Stimulated activated CD8-positive, alpha-beta memory T cell treated with anti-CD3 and anti-CD28 coated beads, Interleukin-12 subunit alpha, Interleukin-12 subunit beta, amount 100 ng/mL, for 1 hour (primary cell): ENCODE results near the gene PLIN5.

Experiments used
- DNase-seq: peaks from one replicate; pipeline ENCODE4 v3.0.0-alpha.2; 2020; ENCODE audit warnings: low read depth

Gene PLIN5

DNA sequence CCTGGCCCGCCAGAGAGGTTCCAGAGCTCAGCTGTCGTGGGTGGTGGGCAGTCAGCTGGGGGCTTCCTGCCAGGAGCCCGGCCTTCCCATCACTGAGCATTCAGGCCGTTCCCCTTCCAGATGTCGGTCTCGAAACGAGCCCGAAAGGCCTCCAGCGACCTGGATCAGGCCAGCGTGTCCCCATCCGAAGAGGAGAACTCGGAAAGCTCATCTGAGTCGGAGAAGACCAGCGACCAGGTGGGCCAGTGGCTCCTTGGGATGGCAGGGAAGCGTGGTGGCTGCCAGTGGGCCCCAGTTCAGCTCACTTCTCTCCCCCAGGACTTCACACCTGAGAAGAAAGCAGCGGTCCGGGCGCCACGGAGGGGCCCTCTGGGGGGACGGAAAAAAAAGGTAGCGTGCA is 43.6 kb downstream of the PLIN5 start:
- DNase-seq, result no peak

DNA sequence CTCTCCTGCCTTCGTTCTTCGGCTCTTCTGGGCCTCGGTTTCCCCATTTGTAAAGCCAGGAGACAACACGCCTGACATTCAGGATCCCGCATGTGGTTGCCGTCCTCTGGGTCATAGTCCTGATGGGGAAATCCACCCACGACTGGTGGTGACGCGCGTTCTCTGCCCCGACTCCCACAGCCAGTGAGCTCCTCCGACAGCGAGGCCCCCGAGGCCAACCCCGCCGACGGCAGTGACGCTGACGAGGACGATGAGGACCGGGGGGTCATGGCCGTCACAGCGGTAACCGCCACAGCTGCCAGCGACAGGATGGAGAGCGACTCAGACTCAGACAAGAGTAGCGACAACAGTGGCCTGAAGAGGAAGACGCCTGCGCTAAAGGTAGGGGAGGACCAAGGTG is 46.5 kb downstream of the PLIN5 start:
- DNase-seq, result no peak

DNA sequence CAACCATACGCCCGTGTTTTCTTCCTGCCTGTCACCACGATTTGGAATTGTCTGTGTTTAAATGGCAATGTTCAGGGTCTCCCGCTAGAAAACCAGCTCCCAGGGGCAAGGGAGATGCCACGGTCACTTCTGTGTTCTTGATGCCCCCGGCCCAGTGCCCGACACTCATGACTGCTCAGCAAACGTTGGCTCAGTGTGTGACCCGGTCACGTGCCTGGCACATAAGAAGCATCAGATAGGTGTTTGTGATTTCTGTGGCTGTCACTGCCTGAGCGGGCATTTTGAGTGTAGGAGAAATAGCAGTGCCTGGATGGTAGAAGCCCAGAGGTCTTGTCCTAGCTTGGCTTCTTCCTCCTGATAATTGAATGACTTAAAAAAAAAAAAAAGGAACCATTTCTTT is 47.5 kb downstream of the PLIN5 start:
- no peak for DNase-seq

DNA sequence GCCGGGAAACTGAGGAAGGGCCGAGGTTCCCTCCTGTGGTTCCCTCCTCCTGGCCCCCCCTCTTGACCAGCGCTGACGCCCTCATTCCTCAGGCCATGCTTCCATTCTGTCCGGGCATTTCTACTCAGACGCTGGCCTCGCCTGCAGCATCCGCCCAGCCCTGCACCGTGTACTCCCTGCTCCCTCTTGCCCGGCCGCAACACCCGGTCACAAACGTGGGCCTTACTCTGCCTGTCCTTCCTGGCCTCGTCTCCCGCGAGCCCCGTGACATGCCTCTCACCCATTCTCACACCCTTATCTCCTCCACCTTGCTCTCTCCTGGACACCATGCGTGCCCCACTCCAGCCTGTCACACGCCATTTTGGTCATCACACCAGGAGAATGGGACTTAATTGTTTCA is 51.6 kb downstream of the PLIN5 start:
- no peak for DNase-seq

DNA sequence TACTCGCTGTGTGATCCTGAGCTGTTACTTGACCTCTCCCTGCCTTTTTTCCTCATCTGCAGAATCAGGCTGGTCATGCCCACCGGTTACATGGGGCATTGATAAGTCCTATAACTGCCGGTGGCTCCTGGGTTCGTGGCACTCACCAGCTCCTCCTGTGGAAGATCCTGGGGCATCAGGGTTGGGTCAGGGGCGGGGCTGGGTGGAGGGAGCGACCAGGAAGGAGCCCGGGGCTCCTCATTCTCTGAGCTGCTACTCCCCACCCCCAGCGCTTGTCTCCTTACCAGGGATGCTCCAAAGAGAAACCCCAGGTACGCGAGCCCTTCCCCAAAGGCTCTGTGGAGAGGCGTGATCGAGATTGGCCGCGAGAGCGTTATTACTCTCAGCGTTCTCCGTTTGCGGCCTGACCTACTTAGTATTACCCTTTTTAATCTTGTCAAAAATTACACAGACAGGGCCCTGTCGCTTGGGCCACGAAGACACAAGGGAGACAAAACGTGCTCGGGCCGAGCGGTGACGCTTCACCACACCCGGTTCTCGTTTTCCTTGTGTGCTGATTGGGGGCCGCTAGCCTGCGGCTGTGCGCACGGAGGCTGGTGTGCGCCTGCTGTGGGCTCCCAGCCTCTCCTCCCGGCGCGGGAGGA is 52.2 kb downstream of the PLIN5 start:
- no peak for DNase-seq

DNA sequence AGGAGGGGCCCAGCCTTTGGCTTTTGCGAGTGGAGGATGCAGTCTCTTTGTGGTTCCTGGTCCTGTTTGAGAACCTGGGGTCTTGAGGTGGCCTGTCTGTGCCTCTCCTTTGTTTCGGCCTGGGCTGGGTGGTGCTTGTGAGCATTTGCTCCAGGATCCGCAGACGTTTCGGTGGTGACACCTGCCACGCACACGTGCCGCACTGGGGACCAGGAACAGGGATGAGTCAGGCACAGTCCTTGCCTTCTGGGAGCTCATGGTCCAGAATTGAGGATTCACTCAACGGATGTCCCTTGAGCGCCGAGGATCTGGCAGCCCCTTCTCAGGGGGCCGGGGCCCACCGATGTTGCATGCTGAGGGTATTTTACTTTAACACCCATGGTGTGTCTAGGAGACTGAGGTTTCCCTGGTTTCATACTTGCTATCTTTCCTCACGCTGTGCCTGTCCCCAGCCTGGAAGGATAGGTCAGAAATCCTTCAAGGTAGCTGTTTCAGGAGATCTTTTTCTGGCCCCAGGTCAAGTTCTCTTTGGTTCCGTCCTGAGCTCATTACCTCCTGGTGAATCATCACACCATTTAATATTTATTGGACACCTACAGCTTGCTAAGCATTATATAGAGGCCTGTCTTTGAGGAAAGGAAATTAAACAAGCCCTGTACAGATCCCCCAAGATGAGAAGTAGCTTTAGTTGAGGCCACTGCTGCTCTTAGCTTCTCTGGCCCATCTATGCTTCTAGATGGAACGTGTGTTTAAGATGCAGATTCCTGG is 57.8 kb downstream of the PLIN5 start:
- no peak for DNase-seq

DNA sequence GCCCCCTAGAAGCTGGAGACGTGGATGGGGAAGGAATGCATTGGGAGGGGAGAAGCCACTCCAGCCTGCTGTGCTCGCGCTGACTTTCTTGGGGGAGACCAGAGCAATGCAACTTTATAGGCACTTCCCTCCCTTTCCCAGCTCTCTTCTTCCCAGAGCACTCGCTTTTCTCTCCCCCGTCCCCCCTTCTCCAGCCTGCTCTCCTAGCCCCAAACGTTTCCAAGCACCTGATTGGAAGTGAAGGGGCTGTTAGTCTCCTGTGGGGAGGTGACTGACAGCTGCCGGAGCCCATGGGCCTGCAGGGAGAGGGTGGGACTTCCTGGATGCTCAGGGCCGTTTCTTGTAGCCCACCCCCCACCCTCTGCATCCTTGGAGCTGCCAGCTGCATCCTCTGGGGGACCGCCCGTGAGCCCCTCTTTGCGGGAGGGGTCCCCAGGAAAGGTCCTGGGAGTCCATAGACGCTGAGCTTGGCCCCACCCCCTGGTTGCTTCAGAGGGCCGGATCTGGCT is 60.5 kb downstream of the PLIN5 start:
- no peak for DNase-seq

DNA sequence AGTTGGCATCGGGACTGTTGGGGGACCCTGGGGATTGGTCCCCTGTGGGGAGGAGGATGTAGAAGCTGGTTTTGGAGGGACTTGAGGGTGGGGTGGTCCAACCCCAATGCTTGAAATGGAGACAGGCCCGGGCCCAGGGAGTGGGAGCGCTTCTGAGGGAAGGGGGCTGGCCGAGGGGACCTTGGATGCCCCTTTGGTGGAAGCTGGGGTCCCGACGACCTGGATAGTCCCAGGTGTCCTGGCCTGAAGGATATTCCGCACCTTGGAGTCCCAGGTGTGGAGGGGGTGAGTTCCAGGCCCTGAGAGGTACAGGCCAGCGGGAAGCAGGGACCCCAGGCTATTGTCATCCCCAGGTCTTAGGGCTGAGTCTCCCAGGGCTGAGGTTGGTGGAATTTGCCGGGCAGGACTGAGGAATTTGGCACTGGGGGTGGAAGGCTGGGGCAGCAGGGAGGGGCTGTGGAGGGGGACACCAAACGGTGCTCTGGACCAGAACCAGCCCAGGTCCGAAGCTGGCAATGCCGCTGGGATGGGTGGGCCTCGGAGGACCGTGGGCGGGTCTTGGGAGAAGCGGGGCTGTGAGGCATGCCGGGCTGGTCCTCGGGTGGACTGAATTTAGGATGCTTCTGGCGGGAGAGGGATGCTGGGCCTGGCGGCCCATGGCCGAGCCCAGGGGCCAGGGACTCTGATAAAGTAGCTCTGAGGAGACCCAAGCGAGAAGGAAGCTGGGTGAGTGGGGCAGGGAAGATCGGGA is 61.1 kb downstream of the PLIN5 start:
- no peak for DNase-seq

DNA sequence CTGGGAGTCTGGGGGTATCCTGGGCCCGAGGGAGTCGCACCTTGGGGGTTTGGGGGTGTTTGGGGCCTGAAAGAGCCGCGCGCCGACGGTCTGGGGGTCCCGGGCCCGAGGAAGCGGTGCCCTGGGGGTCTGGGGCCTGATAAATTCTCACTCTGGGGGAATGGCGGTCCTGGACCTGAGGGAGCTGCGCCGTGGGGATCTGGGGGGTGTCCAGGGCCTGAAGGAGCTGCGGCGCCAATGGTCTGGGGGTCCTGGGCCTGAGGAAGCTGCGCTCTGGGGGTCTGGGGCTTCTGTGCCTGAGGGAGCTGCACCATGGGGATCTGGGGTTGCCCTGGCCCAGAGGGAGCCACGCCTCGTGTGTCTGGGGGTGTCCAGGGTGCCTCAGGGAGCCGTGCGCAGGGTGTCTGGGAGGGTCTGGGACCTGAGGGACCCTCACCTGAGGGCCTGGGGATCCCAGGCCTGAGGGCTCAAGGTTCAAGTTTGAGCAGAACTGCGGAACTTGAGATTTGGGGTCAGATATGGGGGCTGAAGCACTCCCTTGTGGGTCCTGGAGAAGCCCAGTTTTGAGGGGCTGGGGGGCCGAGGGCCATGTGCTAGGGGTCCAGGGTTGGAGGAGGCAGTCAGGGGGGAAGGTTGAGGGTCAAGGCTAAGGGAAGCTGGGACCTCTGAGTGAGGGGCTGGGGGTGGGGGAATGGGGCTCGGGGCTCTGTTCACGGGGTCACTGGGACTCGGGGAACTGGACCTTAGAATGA is 61.8 kb downstream of the PLIN5 start:
- DNase-seq, result no peak
